Activated CD4-positive, alpha-beta T cell treated with anti-CD3 and anti-CD28 coated beads, Interleukin-2, Interleukin-4, amounts not matched to agents 100 ng/mL and 50 ng/mL, durations not matched to agents 16 hours and 8 hours (primary cell): ENCODE data around the gene SGCD.

Source experiments
- DNase-seq: peaks from one replicate; pipeline ENCODE4 v3.0.0-alpha.2; 2020; ENCODE audit warnings: low spot score

Gene SGCD

GRCh38 chr5:156693113-156693512, 366.1 kb downstream of the SGCD start:
- DNase-seq, result no peak

- DNase-seq, result no peak
Observed at GRCh38 chr5:156694598-156694997, 367.6 kb downstream of the SGCD start.

DNA sequence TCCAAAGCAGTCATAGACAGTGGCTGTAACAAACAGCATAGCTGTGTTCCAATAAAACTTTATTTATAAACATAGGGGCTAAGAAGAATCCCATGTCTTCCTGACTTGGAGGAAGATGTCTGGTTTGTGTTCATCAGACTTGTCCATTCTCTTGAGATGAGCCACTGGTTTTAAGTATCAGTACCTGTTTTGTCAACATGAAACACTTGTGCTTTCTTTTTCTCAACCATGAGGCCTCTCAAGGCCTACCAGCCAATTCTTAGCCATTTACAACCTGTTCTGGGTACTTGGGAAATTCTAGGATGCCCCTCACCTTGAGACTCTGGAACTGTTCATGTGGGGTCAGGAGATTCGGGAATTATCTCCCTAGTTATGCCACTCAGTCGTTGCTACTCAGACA, 368.8 kb downstream of the SGCD start:
- DNase-seq, result no peak

GRCh38 chr5:156698323-156698722, 371.4 kb downstream of the SGCD start:
- DNase-seq, result no peak

GRCh38 chr5:156699147-156699546, 372.2 kb downstream of the SGCD start:
- DNase-seq, result no peak

GRCh38 chr5:156704139-156704538, 377.2 kb downstream of the SGCD start:
- no peak for DNase-seq

DNA sequence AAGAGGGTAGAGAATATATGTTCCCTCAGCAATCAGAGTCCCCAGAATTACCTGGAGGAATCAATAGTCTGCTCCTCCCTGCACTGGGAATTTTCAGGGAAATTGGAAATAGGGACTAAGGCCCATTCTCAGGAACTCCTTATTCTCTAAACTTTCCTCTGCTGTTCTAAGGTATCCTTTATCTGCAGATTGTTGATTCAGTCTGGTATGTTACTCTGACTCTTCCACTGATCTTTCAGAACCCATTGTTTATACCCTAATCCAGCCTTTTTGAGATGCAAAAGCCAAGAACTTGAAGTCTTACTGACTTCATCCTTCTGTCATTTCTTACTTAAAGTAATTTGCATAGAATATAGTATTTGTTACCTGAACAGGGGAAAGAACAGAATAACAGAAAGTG, 379.7 kb downstream of the SGCD start:
- no peak for DNase-seq

DNA sequence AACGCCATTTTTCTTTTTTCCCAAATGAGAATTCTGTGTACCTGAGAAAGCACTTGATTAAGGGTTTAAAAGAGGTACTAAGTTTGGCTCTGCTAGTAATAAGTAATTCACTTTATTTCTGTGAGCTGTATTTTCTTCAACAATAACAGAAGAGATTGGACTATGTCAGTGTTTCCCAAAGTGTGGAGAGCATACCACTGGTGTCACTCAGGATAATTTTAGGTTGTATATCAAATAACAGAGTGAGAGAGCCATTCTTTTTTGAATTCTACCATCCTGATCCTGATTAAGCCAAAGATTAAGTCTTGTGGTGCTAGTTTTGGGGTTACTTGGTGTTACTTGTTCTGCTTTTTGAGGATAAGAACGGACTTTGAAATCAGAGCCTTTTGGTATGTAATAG, 380.8 kb downstream of the SGCD start:
- DNase-seq, result no peak

- DNase-seq, result no peak
Observed at GRCh38 chr5:156715287-156715686, 388.3 kb downstream of the SGCD start.

DNA sequence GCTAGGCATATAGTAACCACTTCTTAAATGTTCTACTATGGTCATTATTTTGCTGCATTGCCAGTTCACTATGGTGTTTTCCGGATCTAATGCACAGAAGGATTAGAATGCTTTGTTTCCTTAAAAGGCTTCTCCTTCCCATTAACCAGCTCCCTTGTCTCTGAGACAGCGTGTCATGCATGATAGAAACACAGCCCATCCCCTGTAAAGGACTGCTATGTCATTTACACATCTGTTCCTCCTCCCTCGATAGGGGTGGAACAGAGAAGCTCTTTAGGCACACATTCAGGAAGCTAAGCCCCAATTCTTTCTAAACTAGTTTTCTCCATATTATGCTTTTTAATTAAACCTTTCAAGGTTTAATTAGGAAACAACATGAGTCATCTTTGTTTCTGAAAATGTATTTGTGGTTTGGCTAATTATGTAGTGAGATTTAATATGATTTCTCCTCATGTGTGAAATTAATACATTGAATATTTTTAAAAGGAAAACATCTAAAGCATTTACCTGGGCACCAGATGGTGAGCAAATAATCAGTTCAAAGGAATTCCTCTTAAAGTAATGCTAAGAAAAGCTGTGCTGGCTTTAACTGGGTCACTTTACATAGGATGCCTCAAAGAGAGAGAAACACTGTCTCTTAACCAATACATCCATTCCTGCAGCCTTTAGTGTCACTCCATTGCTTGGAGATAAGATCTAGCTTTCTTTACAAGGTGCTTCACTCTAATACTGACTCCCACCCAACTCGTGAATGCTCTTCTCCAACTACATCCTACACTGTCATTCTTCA, 389.8 kb downstream of the SGCD start:
- DNase-seq, result no peak

- DNase-seq, result no peak
Observed at GRCh38 chr5:156718985-156719384, 392.0 kb downstream of the SGCD start.

- no peak for DNase-seq
Observed at GRCh38 chr5:156722358-156722757, 395.4 kb downstream of the SGCD start.

GRCh38 chr5:156735477-156735876, 408.5 kb downstream of the SGCD start:
- no peak for DNase-seq

- no peak for DNase-seq
Observed at GRCh38 chr5:156741516-156741915, 414.6 kb downstream of the SGCD start.

DNA sequence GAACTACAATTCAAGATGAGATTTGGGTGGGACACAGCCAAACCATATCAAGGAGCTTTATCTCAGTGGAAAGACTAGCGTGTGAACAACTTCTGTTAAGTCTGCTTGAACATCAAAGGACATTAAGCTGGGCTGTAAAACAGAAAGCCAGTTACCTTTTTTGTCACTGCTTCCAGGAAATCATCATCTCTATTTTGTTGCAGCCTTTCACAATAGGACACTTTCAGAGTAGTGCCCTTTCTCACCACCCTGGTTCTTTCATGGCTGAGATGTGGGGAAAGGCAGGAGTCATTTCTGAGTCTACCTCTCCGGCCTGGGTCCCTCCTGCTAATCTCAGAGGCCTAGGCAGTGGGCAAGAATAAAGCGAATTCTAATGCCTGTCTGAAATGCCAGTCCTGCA, 426.9 kb downstream of the SGCD start:
- DNase-seq, result peak; percentile 9

DNA sequence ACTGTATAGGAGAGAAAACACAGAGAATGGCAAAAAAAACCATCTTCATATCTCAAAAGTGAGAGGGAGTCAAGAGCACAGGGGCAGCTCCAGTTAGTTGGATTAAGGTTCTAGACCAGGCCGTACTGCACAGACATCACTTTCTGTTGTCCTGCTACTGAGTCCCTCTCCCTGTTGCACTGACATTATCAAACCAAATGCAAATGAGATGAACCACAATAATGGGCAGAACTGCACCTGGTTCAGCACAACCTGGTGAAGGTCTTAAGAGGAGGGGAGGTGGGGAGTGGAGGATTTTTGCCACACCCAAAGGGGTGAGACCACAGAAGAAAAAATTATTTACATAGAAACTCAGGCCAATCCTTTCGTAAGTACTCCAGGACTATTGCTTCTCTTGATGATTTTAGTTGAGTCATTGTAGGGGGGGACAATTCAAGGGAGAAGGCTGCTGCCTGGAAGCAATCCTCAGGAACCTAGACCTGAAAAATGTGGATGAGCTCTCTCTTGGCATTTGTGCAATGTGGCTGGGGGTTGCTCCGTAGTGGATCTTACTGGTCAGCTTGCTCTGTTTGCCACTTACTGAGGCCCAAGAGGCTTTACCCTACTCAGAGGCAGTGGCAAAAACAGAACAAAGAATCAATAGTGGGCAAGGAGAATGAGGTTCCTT, 428.6 kb downstream of the SGCD start:
- DNase-seq, result no peak

GRCh38 chr5:156758011-156758791, 431.2 kb downstream of the SGCD start:
- no peak for DNase-seq

- no peak for DNase-seq
Observed at GRCh38 chr5:156759156-156759555, 432.2 kb downstream of the SGCD start.

DNA sequence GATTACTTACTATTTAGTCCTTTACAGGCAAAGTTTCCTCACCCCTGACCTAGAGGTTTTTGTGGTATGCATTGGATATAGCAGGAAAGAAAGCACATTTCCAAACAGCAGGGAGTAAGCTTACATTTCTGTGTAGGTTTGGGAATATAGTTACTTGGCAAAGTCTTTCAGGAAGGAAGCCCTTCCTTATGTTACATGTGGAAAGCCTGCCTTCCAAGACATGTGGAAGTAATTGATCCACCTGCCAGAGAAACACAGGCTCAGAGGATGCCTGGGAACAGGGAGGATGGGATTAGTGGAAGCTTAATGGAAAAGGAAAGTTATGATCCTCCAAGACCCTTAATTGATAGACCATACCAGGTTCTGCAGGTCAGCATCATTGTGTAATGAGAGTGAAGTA, 435.8 kb downstream of the SGCD start:
- no peak for DNase-seq

DNA sequence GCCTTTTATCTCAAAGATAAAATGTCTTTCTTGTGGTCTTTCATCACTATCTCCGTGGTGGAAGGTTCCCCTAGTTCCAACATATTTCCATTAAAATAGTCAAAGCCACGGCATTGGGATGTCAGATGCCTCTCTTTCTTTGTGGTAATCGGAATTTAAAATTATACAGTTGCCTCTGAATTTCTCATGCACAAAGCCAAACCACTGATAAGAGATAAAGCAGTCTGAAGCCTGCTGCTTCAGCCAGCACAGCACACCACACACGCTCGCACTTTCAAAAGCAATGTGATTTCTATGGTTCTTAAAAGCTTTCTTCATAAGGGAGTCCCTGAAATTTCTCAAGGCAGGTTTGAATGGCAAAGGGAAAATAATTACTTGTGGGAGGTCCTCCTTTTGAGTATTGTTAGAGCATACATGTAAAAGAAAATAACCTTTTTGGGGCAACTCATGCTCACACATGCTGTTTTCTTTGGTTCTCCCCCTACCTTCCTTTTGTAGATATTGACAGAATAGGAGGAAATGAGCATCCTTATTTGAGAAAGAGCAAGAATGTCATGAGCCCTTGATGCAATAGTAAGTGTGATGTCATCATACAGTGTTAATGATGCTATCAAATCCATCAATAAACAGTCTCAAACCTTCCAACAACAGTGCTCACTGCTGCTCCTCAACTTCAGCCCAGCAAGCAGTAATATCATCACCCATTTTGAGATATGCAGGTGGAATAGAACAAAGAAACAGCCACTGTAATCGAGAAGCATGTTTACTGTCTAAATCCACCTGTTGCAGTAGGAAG, 437.4 kb downstream of the SGCD start:
- no peak for DNase-seq

- no peak for DNase-seq
Observed at GRCh38 chr5:156774273-156774672, 447.3 kb downstream of the SGCD start.

DNA sequence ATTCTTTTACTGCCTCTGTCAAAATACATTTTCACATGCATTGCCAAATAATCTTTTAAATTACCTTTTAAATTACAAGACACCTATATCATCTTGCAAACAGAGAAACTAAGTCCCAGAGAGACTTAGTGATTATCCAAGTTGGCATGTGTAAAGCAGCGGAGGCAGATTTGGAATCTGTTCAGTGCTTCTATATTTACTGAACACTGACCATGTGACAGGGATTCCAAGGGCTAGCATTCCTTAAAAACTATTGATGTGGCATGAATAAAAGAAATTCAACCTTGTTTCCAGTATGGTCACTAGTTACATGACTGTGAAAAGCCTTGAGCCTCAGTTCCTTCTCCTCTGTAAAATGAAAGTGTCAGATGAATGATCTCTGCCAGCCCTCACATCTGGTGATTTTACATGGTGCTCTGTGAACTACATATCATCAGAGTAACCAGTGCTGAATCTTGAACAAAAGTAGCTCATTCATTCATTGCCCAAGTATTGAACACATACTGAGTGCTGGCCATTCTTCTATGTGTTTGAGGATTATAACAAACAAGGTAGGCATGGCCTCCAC, 451.3 kb downstream of the SGCD start:
- no peak for DNase-seq
